HG02678 (cell line): Measurements from ENCODE around the gene ST3GAL3.

Experiments used
- ATAC-seq: cut with Tn5 transposase; IDR thresholded peaks from one replicate; pipeline ENCODE4 v1.9.1; 2021; ENCODE audit warnings: mild to moderate bottlenecking, moderate library complexity; ENCODE audit not compliant: unreplicated experiment

ST3GAL3 gene

DNA sequence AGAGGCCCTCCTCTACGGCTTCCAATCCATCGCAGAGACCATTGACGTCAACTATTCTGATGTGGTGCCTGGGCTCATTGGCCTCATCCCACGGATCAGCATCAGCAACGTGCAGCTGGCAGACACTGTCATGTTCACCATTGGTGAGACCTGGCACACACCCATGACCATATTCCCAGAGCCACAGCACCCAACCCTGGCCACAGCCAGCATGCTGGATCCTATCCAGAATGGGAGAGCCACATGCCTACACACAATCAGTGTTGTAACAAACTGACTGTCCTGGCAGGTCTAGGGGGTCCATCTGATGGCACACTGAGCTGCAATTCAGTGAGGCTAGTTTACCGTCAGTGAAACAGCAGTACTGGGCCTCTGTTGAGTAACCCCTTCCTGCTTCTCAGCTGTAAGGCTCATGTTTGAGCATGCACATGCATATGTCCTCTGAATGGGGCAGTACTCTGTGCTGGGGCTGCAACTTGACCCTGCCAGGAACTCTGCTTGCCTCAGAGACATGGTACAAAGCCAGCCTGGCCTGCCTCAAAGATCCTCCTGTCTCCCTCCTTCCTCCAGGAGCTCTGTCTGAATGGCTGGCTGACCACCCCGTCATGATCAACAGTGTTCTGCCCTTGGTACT lies 250.2 kb downstream of the ST3GAL3 start:
- no peak for ATAC-seq

DNA sequence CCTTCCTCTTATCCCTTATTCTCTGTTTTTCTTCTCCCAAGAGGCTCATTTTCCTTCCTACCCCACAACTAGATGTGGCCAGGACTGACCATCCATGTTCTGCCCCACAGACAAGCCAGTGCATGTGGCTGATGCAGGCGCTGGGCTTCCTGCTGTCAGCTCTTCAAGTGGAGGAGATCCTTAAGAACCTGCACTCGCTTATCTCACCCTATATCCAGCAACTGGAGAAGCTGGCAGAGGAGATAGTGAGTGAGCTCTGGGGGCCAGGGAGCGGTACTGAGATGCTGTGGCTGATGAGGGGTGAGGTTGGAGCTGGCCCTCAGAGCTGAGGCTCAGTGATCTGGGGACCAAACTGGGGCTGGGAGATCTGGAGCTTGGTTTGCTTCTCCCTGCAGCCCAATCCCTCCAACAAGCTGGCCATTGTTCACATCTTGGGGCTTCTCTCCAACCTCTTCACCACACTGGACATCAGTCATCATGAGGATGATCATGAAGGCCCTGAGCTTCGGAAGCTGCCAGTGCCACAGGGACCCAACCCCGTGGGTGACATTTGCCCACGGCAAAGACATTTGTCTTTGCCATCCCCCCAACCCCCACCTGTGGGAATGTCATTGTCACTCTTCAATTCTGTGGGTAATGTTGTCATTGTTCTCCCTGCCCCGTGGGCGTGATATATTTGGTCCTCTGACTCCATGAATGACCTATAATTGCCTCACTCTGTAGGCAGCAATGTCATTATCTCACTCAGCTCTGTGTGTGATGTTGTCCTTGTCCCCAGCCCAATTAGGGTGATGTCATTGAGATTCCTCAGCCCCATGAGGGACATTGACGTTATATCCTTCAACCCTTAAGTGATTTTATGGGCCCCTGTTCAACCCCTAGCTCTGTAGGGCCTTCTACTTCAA lies 251.3 kb downstream of the ST3GAL3 start:
- no peak for ATAC-seq

DNA sequence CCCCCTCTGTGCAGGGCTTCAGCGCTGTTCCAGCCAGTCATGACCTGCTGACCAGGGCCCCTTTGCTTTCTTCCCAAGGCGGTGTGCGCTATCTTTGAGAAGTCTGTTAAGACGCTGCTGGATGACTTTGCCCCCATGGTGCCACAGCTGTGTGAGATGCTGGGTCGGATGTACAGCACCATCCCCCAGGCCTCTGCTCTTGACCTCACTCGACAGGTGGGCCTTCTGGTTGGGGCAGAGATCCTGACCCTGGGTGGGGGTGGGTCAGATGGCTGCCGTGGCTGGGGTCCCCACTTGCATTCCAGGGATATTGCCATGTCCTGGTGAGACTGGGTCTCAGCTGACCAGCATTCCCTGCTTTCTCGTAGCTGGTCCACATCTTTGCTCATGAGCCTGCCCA lies 253.5 kb downstream of the ST3GAL3 start:
- ATAC-seq = no peak

DNA sequence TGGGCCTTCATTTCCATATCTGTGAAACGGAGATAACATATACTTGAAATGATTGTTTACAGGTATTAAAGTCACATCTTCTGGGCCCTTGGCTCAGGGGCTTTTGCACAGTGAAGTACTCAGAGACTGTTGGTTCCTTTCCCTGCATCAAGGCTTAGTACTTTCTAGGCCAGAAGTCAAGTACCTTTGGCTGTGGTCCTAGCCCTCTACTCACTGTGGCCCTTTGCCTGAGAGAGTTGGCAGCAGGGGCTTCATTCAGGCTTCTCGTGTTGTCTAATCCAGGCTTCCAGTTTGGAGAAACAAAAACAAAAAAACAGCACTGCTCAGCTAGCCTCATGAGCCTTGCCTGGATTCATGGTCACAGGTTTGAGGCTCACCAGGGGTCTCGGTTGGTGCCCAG lies 254.4 kb downstream of the ST3GAL3 start:
- no peak for ATAC-seq

DNA sequence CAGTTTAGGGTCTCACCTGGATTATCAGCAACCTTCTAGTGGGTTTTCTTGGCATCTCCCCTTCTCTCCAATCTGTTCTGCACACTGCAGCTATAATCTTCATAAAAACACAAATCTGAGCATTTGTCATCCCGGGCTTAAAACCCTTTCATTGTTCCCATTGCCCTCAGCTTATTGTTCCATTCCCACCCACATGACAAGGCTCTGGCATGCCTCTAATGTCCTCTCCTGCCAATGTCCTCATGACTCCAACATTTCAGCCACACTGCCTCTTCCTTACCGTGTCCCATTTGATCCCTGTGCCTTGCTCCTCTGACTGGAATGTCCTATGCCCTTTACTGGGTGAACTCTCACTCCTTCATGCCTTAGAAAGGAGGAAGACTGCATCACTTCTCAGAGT lies 255.0 kb downstream of the ST3GAL3 start:
- no peak for ATAC-seq

DNA sequence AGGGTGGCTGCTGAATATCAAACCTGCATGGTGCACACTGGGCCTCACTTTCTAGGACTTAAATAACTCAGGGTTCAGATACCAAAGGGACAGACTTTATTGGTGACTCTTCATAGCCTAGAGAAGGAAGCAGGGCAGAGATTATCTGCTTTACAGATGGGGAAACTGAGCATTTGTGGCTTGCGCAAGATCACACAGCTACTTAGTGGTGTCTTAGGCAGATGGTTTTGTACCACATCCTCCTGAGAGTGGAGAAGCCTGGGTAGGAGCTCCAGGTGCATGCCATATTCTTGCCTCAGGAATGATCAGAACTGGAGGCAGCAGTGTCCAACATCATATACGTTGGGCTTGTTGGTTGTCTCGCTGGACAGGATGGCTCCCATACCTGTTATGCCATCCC lies 255.7 kb downstream of the ST3GAL3 start:
- no peak for ATAC-seq

DNA sequence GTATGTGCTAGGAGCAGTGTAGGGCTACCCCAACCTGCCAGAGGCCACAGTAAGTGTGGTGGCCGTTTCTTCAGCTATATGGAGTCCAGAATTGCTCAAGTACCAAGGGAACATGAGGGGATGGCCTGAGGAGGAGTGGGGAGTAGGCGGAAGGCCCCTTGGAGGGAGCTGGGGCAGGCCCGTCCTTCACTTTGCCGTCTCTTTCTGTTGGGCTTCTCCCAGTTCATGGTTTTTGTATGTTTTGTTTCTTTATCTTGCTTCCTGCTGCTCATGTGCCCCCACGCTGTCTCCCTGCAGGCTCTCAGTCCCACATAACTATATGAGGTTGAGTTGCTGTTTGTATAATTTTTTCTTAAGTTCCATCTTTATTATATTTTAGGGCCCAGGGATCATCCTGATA lies 256.6 kb downstream of the ST3GAL3 start:
- ATAC-seq = no peak

DNA sequence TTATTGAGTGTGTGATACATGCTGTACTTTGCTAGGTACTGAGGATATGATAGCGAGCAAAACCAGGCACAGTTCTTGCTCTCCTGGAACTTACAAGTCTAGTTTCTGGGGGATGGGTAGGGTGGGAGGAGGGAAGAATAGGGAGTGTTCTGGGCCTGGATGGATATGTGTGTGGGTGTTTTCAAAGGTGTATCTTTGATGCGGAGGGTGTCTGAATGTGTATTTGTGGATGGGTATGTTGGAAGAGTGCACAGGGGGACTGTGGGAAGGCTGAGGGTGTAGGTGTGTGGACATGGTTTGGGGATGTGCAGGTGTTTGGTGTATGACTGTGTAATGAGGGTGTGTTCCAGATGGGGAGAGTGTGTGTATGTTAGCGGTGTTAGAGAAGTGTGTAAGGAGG lies 258.0 kb downstream of the ST3GAL3 start:
- no peak for ATAC-seq

DNA sequence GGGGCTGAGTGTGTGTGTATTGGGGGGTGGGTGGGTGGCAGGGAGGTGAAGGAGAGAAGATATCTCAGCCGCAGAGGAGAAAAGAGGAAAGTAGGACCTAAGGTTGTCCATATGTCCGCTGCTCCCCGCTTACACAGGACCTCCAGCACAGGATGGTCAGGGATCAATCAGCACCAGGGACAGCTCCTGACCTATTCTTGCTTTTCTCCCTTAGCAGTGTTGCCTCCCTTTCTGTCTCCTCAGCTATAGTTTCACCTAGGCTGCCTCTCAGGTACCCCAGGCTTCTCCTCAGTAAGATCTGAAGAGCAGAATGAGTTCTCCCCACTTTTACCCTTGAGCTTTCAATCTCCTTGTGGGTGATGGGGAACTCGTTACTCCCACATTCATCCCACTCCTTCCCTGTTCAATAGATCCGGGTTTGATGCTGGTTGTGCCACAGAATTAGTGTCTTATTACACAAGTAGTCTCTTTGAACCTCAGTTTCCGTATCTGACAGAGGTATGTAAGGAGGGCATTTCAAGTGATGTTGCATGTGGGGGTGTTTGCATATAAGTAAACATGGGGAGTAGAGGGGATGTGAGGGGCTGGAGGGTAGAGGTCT lies 261.1 kb downstream of the ST3GAL3 start:
- ATAC-seq = no peak

DNA sequence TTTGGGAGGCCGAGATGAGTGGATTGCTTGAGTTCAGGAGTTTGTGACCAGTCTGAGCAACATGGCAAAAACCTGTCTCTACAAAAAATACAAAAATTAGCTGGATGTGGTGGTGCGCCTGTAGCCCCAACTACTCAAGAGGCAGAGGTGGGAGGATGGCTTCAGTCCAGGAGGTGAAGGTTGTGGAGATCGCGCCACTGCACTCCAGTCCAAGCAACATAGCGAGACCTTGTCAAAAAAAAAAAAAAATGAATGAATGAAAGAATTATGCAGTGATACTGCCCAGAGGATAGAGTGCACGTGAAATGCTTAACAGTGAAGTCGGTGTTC lies 262.0 kb downstream of the ST3GAL3 start:
- no peak for ATAC-seq

DNA sequence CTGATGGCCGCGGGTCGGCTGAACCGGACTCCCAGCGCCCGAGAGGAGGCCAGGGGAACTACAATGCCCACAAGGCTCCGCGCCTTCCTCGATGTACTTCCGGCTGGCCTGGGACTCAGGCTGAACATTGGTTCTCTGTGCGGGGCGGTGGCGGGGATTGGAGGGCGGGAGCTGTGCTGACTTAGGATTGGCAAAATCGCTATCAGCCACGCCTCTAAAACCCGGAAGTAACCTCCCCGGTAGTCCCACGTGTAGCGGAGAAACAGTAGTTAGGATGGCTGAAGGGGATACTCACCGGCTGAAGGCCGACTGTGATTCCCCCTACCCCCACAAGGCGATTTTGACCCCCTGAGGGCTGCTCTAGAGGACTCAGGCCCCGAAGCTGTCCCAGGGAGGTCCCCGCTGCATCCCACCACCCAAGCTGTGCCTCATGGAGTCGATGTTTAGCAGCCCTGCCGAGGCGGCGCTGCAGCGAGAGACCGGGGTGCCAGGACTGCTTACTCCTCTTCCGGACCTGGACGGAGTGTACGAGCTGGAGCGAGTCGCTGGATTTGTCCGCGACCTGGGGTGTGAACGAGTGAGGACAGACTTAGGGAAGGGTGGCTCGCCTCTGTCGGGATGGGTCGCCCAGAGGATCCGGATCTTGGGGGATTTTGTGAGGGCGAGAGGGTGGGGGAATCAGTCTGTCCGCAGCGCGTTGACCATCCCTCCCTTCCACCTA lies 262.6 kb downstream of the ST3GAL3 start, which contains the start of gene DPH2:
TSS of gene DPH2 (plus strand) at position 265 of the 721 bp plus-strand sequence. CDS start at position 431, 166 bp downstream.
- ATAC-seq = peak; percentile 85

DNA sequence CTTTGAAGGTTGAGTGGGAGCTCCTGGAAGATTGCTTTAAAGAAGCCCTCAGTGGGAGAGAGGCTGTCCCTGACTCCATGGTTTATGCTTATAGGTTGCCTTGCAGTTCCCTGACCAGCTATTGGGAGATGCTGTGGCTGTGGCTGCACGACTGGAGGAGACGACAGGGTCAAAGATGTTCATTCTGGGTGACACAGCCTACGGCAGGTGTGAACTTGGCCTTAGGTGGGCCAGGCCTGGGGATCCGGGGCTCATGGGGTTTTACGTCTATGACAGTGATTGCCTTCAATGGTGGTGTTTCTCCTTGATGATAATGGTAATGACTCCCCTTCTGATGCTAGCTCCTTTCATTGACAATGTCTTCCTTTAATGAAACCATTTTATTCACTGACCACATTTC lies 263.2 kb downstream of the ST3GAL3 start:
- no peak for ATAC-seq

DNA sequence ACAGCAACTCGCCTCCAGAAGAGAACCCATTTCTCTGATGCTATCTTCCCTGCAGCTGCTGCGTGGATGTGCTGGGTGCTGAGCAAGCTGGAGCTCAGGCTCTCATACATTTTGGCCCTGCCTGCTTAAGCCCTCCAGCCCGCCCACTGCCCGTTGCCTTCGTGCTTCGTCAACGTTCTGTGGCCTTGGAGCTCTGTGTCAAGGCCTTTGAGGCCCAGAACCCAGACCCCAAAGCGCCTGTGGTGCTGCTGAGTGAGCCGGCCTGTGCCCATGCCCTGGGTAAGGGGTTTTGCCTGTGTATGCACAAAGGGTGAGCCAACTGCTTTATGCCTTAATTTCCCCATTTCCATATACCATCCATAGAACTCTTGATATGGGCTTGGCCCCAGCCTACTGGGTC lies 263.6 kb downstream of the ST3GAL3 start:
- ATAC-seq = no peak

DNA sequence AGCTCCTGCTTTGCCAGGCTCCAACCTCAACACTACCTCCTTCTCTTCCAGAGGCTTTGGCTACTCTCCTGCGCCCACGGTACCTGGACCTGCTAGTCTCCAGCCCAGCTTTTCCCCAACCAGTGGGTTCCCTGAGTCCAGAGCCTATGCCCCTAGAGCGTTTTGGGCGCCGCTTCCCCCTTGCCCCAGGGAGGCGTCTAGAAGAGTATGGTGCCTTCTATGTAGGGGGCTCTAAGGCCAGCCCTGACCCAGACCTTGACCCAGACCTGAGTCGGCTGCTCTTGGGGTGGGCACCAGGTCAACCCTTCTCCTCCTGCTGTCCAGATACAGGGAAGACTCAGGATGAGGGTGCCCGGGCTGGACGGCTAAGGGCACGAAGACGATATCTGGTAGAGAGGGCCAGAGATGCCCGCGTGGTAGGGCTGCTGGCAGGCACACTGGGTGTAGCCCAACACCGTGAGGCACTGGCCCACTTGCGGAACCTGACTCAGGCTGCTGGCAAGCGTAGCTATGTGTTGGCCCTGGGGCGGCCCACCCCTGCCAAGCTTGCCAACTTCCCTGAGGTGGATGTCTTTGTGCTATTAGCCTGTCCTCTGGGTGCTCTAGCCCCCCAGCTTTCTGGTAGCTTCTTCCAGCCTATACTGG lies 264.1 kb downstream of the ST3GAL3 start:
- no peak for ATAC-seq

DNA sequence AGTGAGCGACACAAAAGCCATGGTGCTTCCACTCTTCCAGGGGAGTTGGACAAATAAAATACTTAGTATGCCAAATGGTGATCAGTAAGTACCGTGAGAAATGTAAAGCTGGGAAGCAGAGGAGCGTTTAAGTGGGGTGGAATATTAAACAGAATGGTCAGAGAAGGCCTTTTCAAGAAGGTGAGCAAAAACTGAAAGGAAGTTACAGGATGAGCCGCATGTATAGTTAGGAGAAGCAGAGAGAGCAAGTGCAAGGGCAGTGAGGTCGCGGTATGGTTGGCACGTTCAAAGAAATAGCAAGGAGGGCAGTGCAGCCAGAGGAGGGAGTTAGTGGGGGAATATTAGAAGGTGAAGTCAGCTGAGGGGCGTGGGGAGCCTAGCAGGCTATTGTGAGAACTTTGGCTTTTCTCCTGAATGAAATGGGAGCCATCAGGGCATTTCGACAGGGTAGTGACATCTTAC lies 266.7 kb downstream of the ST3GAL3 start:
- ATAC-seq = no peak

DNA sequence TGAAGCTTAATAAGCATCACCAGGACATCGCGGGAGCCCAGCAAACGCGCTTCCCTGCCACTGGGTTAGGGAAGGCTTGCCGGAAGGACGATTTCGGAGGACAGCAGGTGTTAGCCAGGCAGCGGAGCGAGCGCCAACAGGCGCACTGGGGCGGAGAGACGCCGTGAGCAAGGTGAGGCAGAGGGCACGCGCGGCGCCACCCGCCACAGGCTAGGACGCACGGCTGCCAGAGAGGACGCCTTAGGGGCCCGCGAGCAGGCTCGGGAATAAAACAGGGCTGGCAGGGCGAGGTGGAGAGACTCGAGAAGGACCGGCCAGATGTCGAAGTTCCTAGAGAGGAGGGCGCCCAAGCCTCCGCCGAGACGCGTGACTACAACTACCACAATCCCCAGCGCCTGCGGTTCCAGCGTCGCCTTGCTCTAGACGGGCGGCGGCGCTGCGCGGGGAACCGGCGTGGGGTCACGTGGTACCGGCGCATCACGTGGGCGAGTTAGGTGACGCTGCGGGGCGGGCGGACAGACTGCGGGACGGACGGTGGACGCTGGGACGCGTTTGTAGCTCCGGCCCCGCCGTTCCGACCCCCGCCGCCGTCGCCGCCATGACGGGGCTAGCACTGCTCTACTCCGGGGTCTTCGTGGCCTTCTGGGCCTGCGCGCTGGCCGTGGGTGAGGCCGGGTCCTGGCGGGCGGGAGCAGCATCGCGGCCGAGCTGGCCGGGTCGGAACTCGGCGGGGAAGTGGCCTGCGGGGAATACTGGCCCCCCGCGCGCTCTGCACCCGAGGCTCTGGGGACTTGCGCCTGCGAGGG lies 267.3 kb downstream of the ST3GAL3 start, which contains the start of gene ATP6V0B:
TSS of gene ATP6V0B (plus strand) at position 518 of the 806 bp plus-strand sequence. CDS start at position 599, 81 bp downstream.
- peak; percentile 68 for ATAC-seq

DNA sequence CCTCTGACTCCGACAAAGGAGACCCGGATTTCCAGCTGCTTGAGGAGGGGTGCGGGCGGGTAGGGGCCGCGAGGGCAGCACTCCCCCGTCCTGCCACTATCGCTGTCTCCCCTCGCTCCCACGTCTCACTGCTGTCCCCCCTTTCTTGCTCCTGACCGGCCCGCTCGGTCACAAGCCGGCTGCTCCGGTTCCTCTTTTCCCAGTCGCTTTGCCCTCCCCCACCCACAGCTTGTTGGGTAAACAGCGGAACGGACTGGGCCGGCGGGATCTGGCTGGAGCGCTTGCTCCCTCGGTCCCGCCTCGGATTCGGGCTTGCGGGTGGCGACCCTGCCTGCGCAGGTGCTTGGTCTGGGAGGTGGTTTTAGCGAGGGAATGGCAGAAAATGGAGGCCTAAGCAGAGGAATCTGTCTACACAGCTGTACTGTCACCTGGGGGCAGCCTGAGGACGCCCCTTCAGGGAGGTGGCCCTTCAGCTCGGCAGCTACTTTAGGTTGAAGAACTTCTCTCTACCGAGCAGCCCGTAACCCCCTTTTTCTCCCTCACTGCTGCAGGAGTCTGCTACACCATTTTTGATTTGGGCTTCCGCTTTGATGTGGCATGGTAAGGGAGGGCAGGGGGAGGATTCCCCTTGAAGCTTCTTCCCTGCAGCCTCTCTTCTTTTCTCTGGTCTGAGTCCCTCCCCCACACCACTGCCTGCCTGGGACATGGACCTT lies 268.1 kb downstream of the ST3GAL3 start:
- no peak for ATAC-seq

DNA sequence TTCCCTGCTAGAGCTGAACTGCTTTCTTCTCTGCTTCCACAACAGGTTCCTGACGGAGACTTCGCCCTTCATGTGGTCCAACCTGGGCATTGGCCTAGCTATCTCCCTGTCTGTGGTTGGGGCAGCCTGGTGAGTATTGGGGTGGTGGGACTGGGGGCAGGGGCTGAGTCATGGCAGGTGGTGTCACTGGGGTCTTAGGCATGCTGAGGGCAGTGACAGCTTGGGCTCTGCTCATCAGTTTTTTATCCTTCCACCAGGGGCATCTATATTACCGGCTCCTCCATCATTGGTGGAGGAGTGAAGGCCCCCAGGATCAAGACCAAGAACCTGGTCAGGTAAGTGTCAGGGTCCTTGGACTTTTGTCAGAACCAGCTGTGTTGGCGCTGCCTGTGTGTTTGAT lies 268.7 kb downstream of the ST3GAL3 start:
- no peak for ATAC-seq

DNA sequence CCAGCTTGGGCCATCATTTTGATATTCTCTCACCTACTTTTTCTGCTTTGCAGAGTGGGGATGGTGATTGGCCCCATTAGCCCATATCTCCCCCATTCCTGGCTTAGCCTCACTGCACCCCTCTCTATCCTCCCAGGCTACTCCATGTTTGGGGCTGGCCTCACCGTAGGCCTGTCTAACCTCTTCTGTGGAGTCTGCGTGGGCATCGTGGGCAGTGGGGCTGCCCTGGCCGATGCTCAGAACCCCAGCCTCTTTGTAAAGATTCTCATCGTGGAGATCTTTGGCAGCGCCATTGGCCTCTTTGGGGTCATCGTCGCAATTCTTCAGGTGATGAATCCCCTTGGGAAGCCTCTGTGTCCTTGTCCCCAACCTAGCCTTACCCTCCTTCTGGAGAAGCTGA lies 269.6 kb downstream of the ST3GAL3 start:
- ATAC-seq = no peak
